ENCODE results near the gene RPS26. TPM values are rescaled to one million over a fixed set of nuclear protein-coding genes. Genes with fewer than 3 reads are reported as not detected.
A peak's percentile ranks its signal among the peaks of the same experiment; 100 is the strongest.
"Not testable (repeated sequence)": the region's sequence is repeated elsewhere in the genome, so short reads cannot be mapped to it uniquely, and the experiment has no call there.

The RPS26 gene
- total and polyA plus RNA-seq, 5 experiments from 2014 or later: 56.1 to 1,060 (median 743) TPM

- Mint-ChIP-seq H3K27me3 (no peaks in the 10 kb centered on the region), H3K27ac (peak overlapping the region in 3 of 10 donors; percentile 21 to 91 (median 71)), H3K36me3 (peaks cover 0 to 42% (median 5%) of the 10 kb centered on the region in 3 donors), H3K4me1 (peaks cover 10 to 30% (median 15%) of the 10 kb centered on the region in 4 donors), H3K9me3 (no peaks in the 10 kb centered on the region), H3K4me3 (no peak overlapping the region)
- ATAC-seq: no peak
- POLR2A ChIA-PET: interaction anchor here (0.7 to 1.7 kb wide), 3 partner anchors 21 to 460 kb away, joined by 4 to 9 read pairs (median 6); no protein-coding TSS in a partner anchor
- DNase-seq: no peak
Measured at GRCh38 chr12:56028511-56029165, 13.1 kb upstream of the RPS26 start.

DNA sequence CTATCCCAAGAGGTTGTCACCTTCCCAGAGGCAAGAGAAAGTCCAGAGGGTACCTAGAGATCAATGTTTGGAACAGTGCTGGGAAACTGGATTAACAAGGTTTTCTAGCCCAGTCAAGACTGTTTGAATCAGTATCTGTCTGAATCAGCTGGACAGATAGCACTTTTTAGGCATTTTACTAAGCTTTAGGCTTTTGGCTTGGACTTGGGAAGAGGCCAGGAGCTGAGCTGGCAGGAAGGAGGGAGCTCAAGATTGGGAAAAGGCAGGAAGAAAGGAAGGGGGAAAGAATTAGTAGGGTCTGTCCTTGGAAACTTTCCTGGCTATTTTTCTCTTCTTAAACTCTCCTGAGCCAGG lies 12.6 kb upstream of the RPS26 start:
- no peak for DNase-seq
- no peak overlapping the region for H3K4me3 Mint-ChIP-seq
- H3K27me3 Mint-ChIP-seq: no peaks in the 10 kb centered on the region
- peaks cover 0 to 44% (median 5%) of the 10 kb centered on the region in 3 donors for H3K36me3 Mint-ChIP-seq
- no peaks in the 10 kb centered on the region for H3K9me3 Mint-ChIP-seq
- no peak for ATAC-seq
- peak overlapping the region in 2 of 10 donors; percentile 71 to 91 for H3K27ac Mint-ChIP-seq
- POLR2A ChIA-PET: interaction anchor here (0.7 to 1.7 kb wide), 3 partner anchors 22 to 198 kb away, joined by 3 to 6 read pairs (median 4); no protein-coding TSS in a partner anchor
- peaks cover 10 to 30% (median 15%) of the 10 kb centered on the region in 4 donors for H3K4me1 Mint-ChIP-seq

GRCh38 chr12:56029666-56030293 lies 11.9 kb upstream of the RPS26 start:
- H3K4me3 Mint-ChIP-seq: no peak overlapping the region
- POLR2A ChIA-PET: interaction anchor here (0.7 to 1.7 kb wide), 2 partner anchors 23 to 74 kb away, joined by 3 to 6 read pairs; no protein-coding TSS in a partner anchor
- ATAC-seq (peak; percentile 29 to 38), DNase-seq (peak in 7 of 10 donors; percentile 12 to 73 (median 39))
- peaks cover 0 to 47% (median 7%) of the 10 kb centered on the region in 3 donors for H3K36me3 Mint-ChIP-seq
- no peaks in the 10 kb centered on the region for H3K9me3 Mint-ChIP-seq
- H3K27me3 Mint-ChIP-seq: no peaks in the 10 kb centered on the region
- H3K4me1 Mint-ChIP-seq: peaks cover 10 to 36% (median 21%) of the 10 kb centered on the region in 4 donors
- peak overlapping the region in 5 of 10 donors; percentile 1 to 91 (median 37) for H3K27ac Mint-ChIP-seq

DNA sequence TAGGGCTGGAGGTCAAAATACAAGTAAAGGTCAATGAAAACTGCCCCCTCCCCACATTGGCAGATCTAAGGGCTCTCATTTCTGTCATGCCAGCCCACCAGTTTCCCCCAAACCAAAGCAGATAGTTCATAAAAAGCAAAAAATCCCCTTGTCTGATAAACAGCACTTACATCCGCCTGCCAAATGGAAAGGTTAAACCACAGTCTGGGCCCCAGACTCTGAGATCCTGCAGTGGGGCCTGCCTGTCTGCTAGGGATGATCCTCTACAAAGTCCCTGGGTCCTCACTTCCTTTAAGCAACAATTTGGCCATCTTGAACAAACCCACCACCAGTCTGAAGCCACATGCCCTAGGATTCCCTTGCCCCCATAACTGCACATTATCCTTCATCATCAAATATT lies 9.7 kb upstream of the RPS26 start:
- DNase-seq: peak in 2 of 10 donors; percentile 12 to 41
- H3K4me1 Mint-ChIP-seq: peaks cover 10 to 48% (median 23%) of the 10 kb centered on the region in 4 donors
- H3K27me3 Mint-ChIP-seq: no peaks in the 10 kb centered on the region
- H3K9me3 Mint-ChIP-seq: no peaks in the 10 kb centered on the region
- H3K36me3 Mint-ChIP-seq: peaks cover 0 to 50% (median 13%) of the 10 kb centered on the region in 3 donors
- peak; percentile 69 to 87 for ATAC-seq
- POLR2A ChIA-PET: interaction anchor here (0.6 to 1.2 kb wide), 2 partner anchors 8 to 25 kb away, joined by 3 to 4 read pairs; no protein-coding TSS in a partner anchor
- peak overlapping the region in 9 of 10 donors; percentile 6 to 65 (median 44) for H3K4me3 Mint-ChIP-seq
- peak overlapping the region; percentile 67 to 97 (median 82) for H3K27ac Mint-ChIP-seq

DNA sequence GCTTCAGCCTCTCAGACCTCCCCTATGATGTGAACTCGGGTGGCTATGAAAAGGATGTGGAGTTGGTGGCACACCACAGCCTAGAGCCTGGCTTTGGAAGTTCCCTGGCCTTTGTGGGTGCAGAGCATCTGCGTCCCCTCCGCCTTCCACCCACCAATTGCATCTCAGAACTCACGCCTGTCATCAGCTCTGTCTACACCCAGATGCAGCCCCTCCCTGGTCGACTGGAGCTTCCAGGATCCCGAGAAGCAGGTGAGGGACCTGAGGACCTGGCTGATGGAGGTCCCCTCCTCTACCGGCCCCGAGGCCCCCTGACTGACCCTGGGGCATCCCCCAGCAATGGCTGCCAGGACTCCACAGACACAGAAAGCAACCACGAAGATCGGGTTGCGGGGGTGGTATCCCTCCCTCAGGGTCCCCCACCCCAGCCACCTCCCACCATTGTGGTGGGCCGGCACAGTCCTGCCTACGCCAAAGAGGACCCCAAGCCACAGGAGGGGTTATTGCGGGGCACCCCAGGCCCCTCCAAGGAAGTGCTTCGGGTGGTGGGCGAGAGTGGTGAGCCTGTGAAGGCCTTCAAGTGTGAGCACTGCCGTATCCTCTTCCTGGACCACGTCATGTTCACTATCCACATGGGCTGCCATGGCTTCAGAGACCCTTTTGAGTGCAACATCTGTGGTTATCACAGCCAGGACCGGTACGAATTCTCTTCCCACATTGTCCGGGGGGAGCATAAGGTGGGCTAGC lies 7.0 kb upstream of the RPS26 start:
- POLR2A ChIA-PET: no interaction called here
- peaks cover 0 to 32% (median 13%) of the 10 kb centered on the region in 3 donors for H3K36me3 Mint-ChIP-seq
- peaks cover 8 to 36% (median 24%) of the 10 kb centered on the region in 4 donors for H3K4me1 Mint-ChIP-seq
- ATAC-seq (peak; percentile 51 to 79), DNase-seq (peak in 4 of 10 donors; percentile 19 to 32 (median 24))
- no peaks in the 10 kb centered on the region for H3K9me3 Mint-ChIP-seq
- H3K27ac Mint-ChIP-seq: peak overlapping the region in 9 of 10 donors; percentile 46 to 85 (median 76)
- H3K4me3 Mint-ChIP-seq: peak overlapping the region in 7 of 10 donors; percentile 10 to 69 (median 33)
- H3K27me3 Mint-ChIP-seq: no peaks in the 10 kb centered on the region

GRCh38 chr12:56037161-56037560 lies 4.6 kb upstream of the RPS26 start:
- H3K27me3 Mint-ChIP-seq: no peaks in the 10 kb centered on the region
- no peak overlapping the region for H3K4me3 Mint-ChIP-seq
- H3K27ac Mint-ChIP-seq: peak overlapping the region in 5 of 10 donors; percentile 1 to 81 (median 29)
- no peaks in the 10 kb centered on the region for H3K9me3 Mint-ChIP-seq
- H3K4me1 Mint-ChIP-seq: peaks cover 9 to 36% (median 27%) of the 10 kb centered on the region in 4 donors
- POLR2A ChIA-PET: interaction anchor here (0.6 to 1.4 kb wide), 4 partner anchors 10 to 219 kb away, joined by 3 to 4 read pairs (median 4); partner anchors contain the start of genes ORMDL2 and RAB5B
- H3K36me3 Mint-ChIP-seq: peaks cover 4 to 28% (median 14%) of the 10 kb centered on the region in 3 donors
- no peak for ATAC-seq
- no peak for DNase-seq

DNA sequence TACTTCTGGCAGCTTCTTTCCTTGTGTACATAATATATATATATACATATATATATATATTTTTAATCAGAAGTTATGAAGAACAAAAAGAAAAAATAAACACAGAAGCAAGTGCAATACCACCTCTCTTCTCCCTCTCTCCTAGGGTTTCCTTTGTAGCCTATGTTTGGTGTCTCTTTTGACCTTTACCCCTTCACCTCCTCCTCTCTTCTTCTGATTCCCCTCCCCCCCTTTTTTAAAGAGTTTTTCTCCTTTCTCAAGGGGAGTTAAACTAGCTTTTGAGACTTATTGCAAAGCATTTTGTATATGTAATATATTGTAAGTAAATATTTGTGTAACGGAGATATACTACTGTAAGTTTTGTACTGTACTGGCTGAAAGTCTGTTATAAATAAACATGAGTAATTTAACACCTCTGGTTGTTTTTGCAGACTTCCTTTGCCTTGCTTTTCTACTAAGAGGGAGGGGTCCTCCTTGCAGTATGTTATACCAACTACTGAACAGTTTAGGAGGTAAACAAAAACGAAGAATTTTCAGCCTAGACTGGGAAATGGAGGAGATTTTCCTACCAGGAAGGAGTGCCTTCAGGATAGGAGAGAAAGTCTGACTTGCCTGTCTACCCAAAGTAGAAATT lies 3.6 kb upstream of the RPS26 start:
- DNase-seq (no peak), ATAC-seq (no peak)
- H3K27me3 Mint-ChIP-seq: no peaks in the 10 kb centered on the region
- POLR2A ChIA-PET: interaction anchor here (0.6 to 1.4 kb wide), 4 partner anchors 9 to 220 kb away, joined by 3 to 4 read pairs (median 3); partner anchors contain the start of genes ORMDL2 and RAB5B
- peak overlapping the region in 1 of 10 donors; percentile 59 for H3K4me3 Mint-ChIP-seq
- peaks cover 5 to 28% (median 15%) of the 10 kb centered on the region in 3 donors for H3K36me3 Mint-ChIP-seq
- H3K27ac Mint-ChIP-seq: peak overlapping the region in 5 of 10 donors; percentile 4 to 86 (median 68)
- no peaks in the 10 kb centered on the region for H3K9me3 Mint-ChIP-seq
- H3K4me1 Mint-ChIP-seq: peaks cover 10 to 38% (median 29%) of the 10 kb centered on the region in 4 donors

- peak overlapping the region in 1 of 10 donors; percentile 98 for H3K4me3 Mint-ChIP-seq
- H3K4me1 Mint-ChIP-seq: peaks cover 13 to 36% (median 31%) of the 10 kb centered on the region in 4 donors
- H3K9me3 Mint-ChIP-seq: no peaks in the 10 kb centered on the region
- H3K27me3 Mint-ChIP-seq: no peaks in the 10 kb centered on the region
- peak overlapping the region in 5 of 10 donors; percentile 41 to 99 (median 53) for H3K27ac Mint-ChIP-seq
- ATAC-seq (no peak), DNase-seq (no peak)
- POLR2A ChIA-PET: interaction anchor here (0.6 to 2.8 kb wide), 11 partner anchors 9 to 1541 kb away, joined by 3 to 24 read pairs (median 4); partner anchors contain the start of genes DNAJC14, PA2G4, RAB5B and SUOX
- H3K36me3 Mint-ChIP-seq: peaks cover 5 to 40% (median 18%) of the 10 kb centered on the region in 3 donors
Measured at GRCh38 chr12:56040151-56040550, 1.6 kb upstream of the RPS26 start.

- no peaks in the 10 kb centered on the region for H3K9me3 Mint-ChIP-seq
- peak overlapping the region; percentile 95 to 100 (median 99) for H3K27ac Mint-ChIP-seq
- no peaks in the 10 kb centered on the region for H3K27me3 Mint-ChIP-seq
- peaks cover 5 to 38% (median 12%) of the 10 kb centered on the region in 3 donors for H3K36me3 Mint-ChIP-seq
- peak in 1 of 2 donors; percentile 0 for ATAC-seq
- H3K4me1 Mint-ChIP-seq: peaks cover 13 to 33% (median 28%) of the 10 kb centered on the region in 4 donors
- H3K4me3 Mint-ChIP-seq: peak overlapping the region; percentile 90 to 100 (median 99)
- no peak for DNase-seq
- POLR2A ChIA-PET: interaction anchor here (0.5 to 2.8 kb wide), 14 partner anchors 8 to 448 kb away, joined by 3 to 24 read pairs (median 4); partner anchors contain the start of genes DNAJC14, PA2G4, RAB5B and SUOX
Measured at GRCh38 chr12:56040963-56041551, 661 bp upstream of the RPS26 start.

DNA sequence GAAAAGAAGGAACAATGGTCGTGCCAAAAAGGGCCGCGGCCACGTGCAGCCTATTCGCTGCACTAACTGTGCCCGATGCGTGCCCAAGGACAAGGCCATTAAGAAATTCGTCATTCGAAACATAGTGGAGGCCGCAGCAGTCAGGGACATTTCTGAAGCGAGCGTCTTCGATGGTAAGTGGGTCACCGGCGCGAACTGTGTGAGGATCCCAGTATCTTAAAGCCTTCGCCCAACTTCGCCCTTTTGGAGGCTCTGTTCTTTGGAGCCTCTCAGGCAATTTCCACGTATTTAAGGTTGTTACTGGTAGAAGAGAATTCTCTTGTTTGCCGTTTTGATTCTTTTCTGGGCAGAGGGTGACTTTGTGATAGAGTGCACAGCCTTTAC lies 704 bp downstream of the RPS26 start:
- POLR2A ChIA-PET, H3K9me3 Mint-ChIP-seq, DNase-seq, H3K27me3 Mint-ChIP-seq: not testable (repeated sequence)
- peak overlapping the region; percentile 90 to 100 (median 99) for H3K4me3 Mint-ChIP-seq
- peaks cover 13 to 40% (median 33%) of the 10 kb centered on the region in 4 donors for H3K4me1 Mint-ChIP-seq
- H3K36me3 Mint-ChIP-seq: peaks cover 5 to 38% (median 12%) of the 10 kb centered on the region in 3 donors
- peak in 1 of 2 donors; percentile 2 for ATAC-seq
- peak overlapping the region; percentile 95 to 100 (median 99) for H3K27ac Mint-ChIP-seq

DNA sequence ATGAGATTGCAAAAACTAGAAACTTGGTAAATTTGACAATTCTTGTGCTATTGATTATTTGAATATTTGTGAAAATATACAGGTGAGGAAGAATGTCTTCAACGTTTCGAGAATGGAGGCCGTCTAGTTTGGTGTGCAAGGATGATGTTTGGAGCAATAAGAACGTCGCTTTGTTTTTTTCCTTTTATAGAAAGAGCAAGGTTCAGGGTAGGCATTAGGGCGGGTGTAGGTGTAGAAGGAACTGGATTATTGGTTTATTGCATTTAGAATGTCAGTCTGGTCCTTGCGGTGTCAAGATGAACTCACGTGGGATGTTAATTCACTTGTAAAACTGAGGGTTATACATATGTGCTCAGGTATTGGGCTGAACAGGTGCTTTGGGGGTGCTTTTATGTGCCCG lies 1.1 kb downstream of the RPS26 start:
- ATAC-seq: no peak
- H3K27ac Mint-ChIP-seq: peak overlapping the region; percentile 95 to 100 (median 99)
- H3K4me3 Mint-ChIP-seq: peak overlapping the region; percentile 90 to 100 (median 99)
- DNase-seq: no peak
- no peaks in the 10 kb centered on the region for H3K27me3 Mint-ChIP-seq
- no peaks in the 10 kb centered on the region for H3K9me3 Mint-ChIP-seq
- peaks cover 13 to 40% (median 33%) of the 10 kb centered on the region in 4 donors for H3K4me1 Mint-ChIP-seq
- H3K36me3 Mint-ChIP-seq: peaks cover 5 to 38% (median 12%) of the 10 kb centered on the region in 3 donors
- POLR2A ChIA-PET: interaction anchor here (1.0 to 2.6 kb wide), 3 partner anchors 10 to 95 kb away, joined by 4 to 25 read pairs (median 4); partner anchors contain the start of gene PA2G4
